ENCODE measurements around the gene ATG2B. TPM values are rescaled to one million over a fixed set of nuclear protein-coding genes. Genes with fewer than 3 reads are reported as not detected.

The ATG2B gene
- total and polyA plus RNA-seq, 10 of the 15 experiments (the other 5 are each of a cell fraction or from before 2014, with no cell fraction given): 0.84 to 15.4 (median 9.9) TPM

- TF ChIP-seq E2F8 (IDR thresholded peaks at IDR 0.05; ENCODE audit: low read depth, partially characterized antibody): no peak
- TF ChIP-seq ZBTB40 (IDR thresholded peaks at IDR 0.05; ENCODE audit: borderline replicate concordance): peak; percentile 56; the same call in 1 of the 2 replicates
- TF ChIP-seq POLR2AphosphoS5 (IDR thresholded peaks at IDR 0.05; ENCODE audit: low read length): peak; percentile 78
- TF ChIP-seq CREM (IDR thresholded peaks at IDR 0.05; ENCODE audit: low read depth): peak; percentile 94
- no peak for TF ChIP-seq SMARCA5 (IDR thresholded peaks at IDR 0.05)
- 0 out of 2 replicates have a peak, but pooled peaks have one; percentile 46 for TF ChIP-seq ZNF207 (IDR thresholded peaks at IDR 0.05; ENCODE audit: borderline replicate concordance)
- TF ChIP-seq E2F4 (IDR thresholded peaks at IDR 0.05; ENCODE audit: low read depth, low read length): no peak
- no peak for TF ChIP-seq ZBTB11 (CRISPR knock-in tag; IDR thresholded peaks at IDR 0.05)
- no peak for TF ChIP-seq CTCF (IDR thresholded peaks at IDR 0.05 in 2 of 3, conservative IDR thresholded peaks at IDR 0.05 in 1 of 3; ENCODE audit: control insufficient read depth in 2 of 3, extremely low read depth in 1 of 3, insufficient read depth in 1 of 3, low read depth in 3 of 3, low read length in 3 of 3)
Observed at GRCh38 chr14:96362965-96363750, at the start of gene ATG2B, which contains the start of gene GSKIP (continued).
